Effector memory CD4-positive, alpha-beta T cell (primary cell): ENCODE measurements around the gene ARPC2.
A peak's percentile ranks its signal among the peaks of the same experiment; 100 is the strongest.

Experiments
- DNase-seq, 3 donors: peaks; one replicate each; pipeline ENCODE4 v3.0.0-alpha.2; 2020
- H3K27ac ChIP-seq: 2 replicates; pipeline ENCODE4 v1.7.0; 2013; ENCODE audit warnings: mild to moderate bottlenecking, low read length, moderate library complexity; ENCODE audit not compliant: insufficient read depth, poor library complexity, severe bottlenecking
- H3K27me3 ChIP-seq: replicated peaks from 2 replicates; pipeline ENCODE4 v1.7.0; 2013; ENCODE audit warnings: mild to moderate bottlenecking, low read length; ENCODE audit not compliant: insufficient read depth, control insufficient read depth, poor library complexity, severe bottlenecking
- H3K36me3 ChIP-seq: 2 replicates; pipeline ENCODE4 v1.7.0; 2013; ENCODE audit warnings: mild to moderate bottlenecking, low read length, moderate library complexity; ENCODE audit not compliant: control insufficient read depth, insufficient read depth
- H3K4me1 ChIP-seq: 2 replicates; pipeline ENCODE4 v1.7.0; 2013; ENCODE audit warnings: low read length, mild to moderate bottlenecking; ENCODE audit not compliant: control insufficient read depth, insufficient read depth, poor library complexity, severe bottlenecking
- H3K4me3 ChIP-seq: 2 replicates; pipeline ENCODE4 v1.7.0; 2013; ENCODE audit warnings: low read length, low read depth, mild to moderate bottlenecking; ENCODE audit not compliant: insufficient read depth, poor library complexity, severe bottlenecking
- H3K9me3 ChIP-seq: 2 replicates; pipeline ENCODE4 v1.7.0; 2013; ENCODE audit warnings: mild to moderate bottlenecking, low read length, moderate library complexity; ENCODE audit not compliant: control insufficient read depth

The ARPC2 gene

GRCh38 chr2:218186355-218186766 lies 30.6 kb upstream of the ARPC2 start:
- Histone ChIP-seq H3K27ac (no peak overlapping the region), H3K4me3 (no peak overlapping the region), H3K4me1 (no peaks in the 10 kb centered on the region), H3K27me3 (no peaks in the 10 kb centered on the region), H3K9me3 (no peaks in the 10 kb centered on the region), H3K36me3 (no peaks in the 10 kb centered on the region)
- DNase-seq, result peak; percentile 39 to 51 (median 48)

GRCh38 chr2:218186876-218187275 lies 30.1 kb upstream of the ARPC2 start:
- no peaks in the 10 kb centered on the region for H3K36me3 ChIP-seq
- no peak overlapping the region for H3K27ac ChIP-seq
- H3K9me3 ChIP-seq, result no peaks in the 10 kb centered on the region
- no peaks in the 10 kb centered on the region for H3K27me3 ChIP-seq
- H3K4me1 ChIP-seq, result no peaks in the 10 kb centered on the region
- H3K4me3 ChIP-seq, result no peak overlapping the region
- no peak for DNase-seq

GRCh38 chr2:218187296-218188015 lies 29.5 kb upstream of the ARPC2 start:
- no peak for DNase-seq
- H3K27me3 ChIP-seq, result no peaks in the 10 kb centered on the region
- no peaks in the 10 kb centered on the region for H3K9me3 ChIP-seq
- H3K4me3 ChIP-seq, result no peak overlapping the region
- no peaks in the 10 kb centered on the region for H3K4me1 ChIP-seq
- H3K36me3 ChIP-seq, result no peaks in the 10 kb centered on the region
- H3K27ac ChIP-seq, result no peak overlapping the region

- no peaks in the 10 kb centered on the region for H3K9me3 ChIP-seq
- no peaks in the 10 kb centered on the region for H3K36me3 ChIP-seq
- H3K27ac ChIP-seq, result no peak overlapping the region
- H3K27me3 ChIP-seq, result no peaks in the 10 kb centered on the region
- no peaks in the 10 kb centered on the region for H3K4me1 ChIP-seq
- no peak overlapping the region for H3K4me3 ChIP-seq
- DNase-seq, result no peak
These were observed 28.5 kb upstream of the ARPC2 start for GRCh38 chr2:218188528-218188927.

- no peak for DNase-seq
- Histone ChIP-seq H3K27me3 (no peaks in the 10 kb centered on the region), H3K9me3 (no peaks in the 10 kb centered on the region), H3K27ac (no peak overlapping the region), H3K36me3 (no peaks in the 10 kb centered on the region), H3K4me1 (no peaks in the 10 kb centered on the region), H3K4me3 (no peak overlapping the region)
These were observed 24.0 kb upstream of the ARPC2 start for GRCh38 chr2:218192902-218193430.

GRCh38 chr2:218193701-218194100 lies 23.3 kb upstream of the ARPC2 start:
- no peak overlapping the region for H3K27ac ChIP-seq
- no peaks in the 10 kb centered on the region for H3K27me3 ChIP-seq
- no peak overlapping the region for H3K4me3 ChIP-seq
- no peaks in the 10 kb centered on the region for H3K9me3 ChIP-seq
- H3K36me3 ChIP-seq, result no peaks in the 10 kb centered on the region
- no peaks in the 10 kb centered on the region for H3K4me1 ChIP-seq
- no peak for DNase-seq

GRCh38 chr2:218194880-218195279 lies 22.1 kb upstream of the ARPC2 start:
- H3K9me3 ChIP-seq, result no peaks in the 10 kb centered on the region

GRCh38 chr2:218196974-218197373 lies 20.0 kb upstream of the ARPC2 start:
- DNase-seq, result no peak
- Histone ChIP-seq H3K4me1 (no peaks in the 10 kb centered on the region), H3K27me3 (no peaks in the 10 kb centered on the region), H3K27ac (no peak overlapping the region), H3K4me3 (no peak overlapping the region), H3K36me3 (no peaks in the 10 kb centered on the region), H3K9me3 (no peaks in the 10 kb centered on the region)

More at GRCh38 chr2:218194880-218195279, 22.1 kb upstream of the ARPC2 start:
- Histone ChIP-seq H3K36me3 (no peaks in the 10 kb centered on the region), H3K4me3 (no peak overlapping the region), H3K4me1 (no peaks in the 10 kb centered on the region), H3K27ac (no peak overlapping the region), H3K27me3 (no peaks in the 10 kb centered on the region)
- DNase-seq, result no peak

- H3K36me3 ChIP-seq, result no peaks in the 10 kb centered on the region
- no peaks in the 10 kb centered on the region for H3K9me3 ChIP-seq
- H3K27ac ChIP-seq, result no peak overlapping the region
- H3K4me3 ChIP-seq, result no peak overlapping the region
- no peaks in the 10 kb centered on the region for H3K27me3 ChIP-seq
- H3K4me1 ChIP-seq, result no peaks in the 10 kb centered on the region
- DNase-seq, result no peak
These were observed 14.7 kb upstream of the ARPC2 start for GRCh38 chr2:218202266-218202665.

- Histone ChIP-seq H3K36me3 (no peaks in the 10 kb centered on the region), H3K4me1 (no peaks in the 10 kb centered on the region), H3K4me3 (no peak overlapping the region), H3K27ac (no peak overlapping the region), H3K9me3 (no peaks in the 10 kb centered on the region), H3K27me3 (no peaks in the 10 kb centered on the region)
- DNase-seq, result no peak
These were observed 7.9 kb upstream of the ARPC2 start for GRCh38 chr2:218209078-218209477.
